IPS-11a (cell line): ENCODE results near the gene ABL2.
"Not testable (repeated sequence)": the region's sequence is repeated elsewhere in the genome, so short reads cannot be mapped to it uniquely, and the experiment has no call there.

ENCODE experiments used
- H3K4me3 ChIP-seq: one replicate; pipeline ENCODE4 v1.5.1; 2013; ENCODE audit warnings: low read depth, low read length, control low read depth

Gene ABL2

GRCh38 chr1:179229214-179230140 is at the start of gene ABL2:
ABL2 (minus strand) TSS chr1:179229677; CDS start chr1:179229397, 280 bp downstream.
- peak within 1 kb of the TSS; percentile 78 for H3K4me3 ChIP-seq

- H3K4me3 ChIP-seq: no peak overlapping the region
These were observed 49.4 kb upstream of the ABL2 start for GRCh38 chr1:179278920-179279319.

GRCh38 chr1:179274424-179274823 is 44.9 kb upstream of the ABL2 start:
- H3K4me3 ChIP-seq: not testable (repeated sequence)

GRCh38 chr1:179269071-179269470 is 39.6 kb upstream of the ABL2 start:
- no peak overlapping the region for H3K4me3 ChIP-seq

- H3K4me3 ChIP-seq: no peak overlapping the region
These were observed 35.0 kb upstream of the ABL2 start for GRCh38 chr1:179264507-179264906.

- no peak overlapping the region for H3K4me3 ChIP-seq
These were observed 33.6 kb upstream of the ABL2 start for GRCh38 chr1:179263121-179263520.

GRCh38 chr1:179262183-179262582 is 32.7 kb upstream of the ABL2 start:
- no peak overlapping the region for H3K4me3 ChIP-seq

- H3K4me3 ChIP-seq: no peak overlapping the region
These were observed 24.0 kb upstream of the ABL2 start for GRCh38 chr1:179253286-179253972.

GRCh38 chr1:179252606-179253005 is 23.1 kb upstream of the ABL2 start:
- H3K4me3 ChIP-seq: no peak overlapping the region

- H3K4me3 ChIP-seq: no peak overlapping the region
These were observed 22.2 kb upstream of the ABL2 start for GRCh38 chr1:179251675-179252074.

GRCh38 chr1:179247923-179248322 is 18.4 kb upstream of the ABL2 start:
- no peak overlapping the region for H3K4me3 ChIP-seq

GRCh38 chr1:179245426-179245825 is 15.9 kb upstream of the ABL2 start:
- H3K4me3 ChIP-seq: not testable (repeated sequence)

GRCh38 chr1:179241530-179242097 is 12.1 kb upstream of the ABL2 start:
- H3K4me3 ChIP-seq: no peak overlapping the region

GRCh38 chr1:179237222-179237621 is 7.7 kb upstream of the ABL2 start:
- H3K4me3 ChIP-seq: no peak overlapping the region

GRCh38 chr1:179234863-179235262 is 5.4 kb upstream of the ABL2 start:
- H3K4me3 ChIP-seq: no peak overlapping the region

GRCh38 chr1:179231923-179232322 is 2.4 kb upstream of the ABL2 start:
- no peak overlapping the region for H3K4me3 ChIP-seq

- H3K4me3 ChIP-seq: no peak overlapping the region
These were observed 1.2 kb upstream of the ABL2 start for GRCh38 chr1:179230721-179231120.

GRCh38 chr1:179230251-179230650 is 774 bp upstream of the ABL2 start:
- peak overlapping the region; percentile 60 for H3K4me3 ChIP-seq

- peak overlapping the region; percentile 78 for H3K4me3 ChIP-seq
These were observed 679 bp downstream of the ABL2 start for GRCh38 chr1:179228783-179229213.

- no peak overlapping the region for H3K4me3 ChIP-seq
These were observed 2.7 kb downstream of the ABL2 start for GRCh38 chr1:179226738-179227137.

GRCh38 chr1:179224466-179224865 is 5.0 kb downstream of the ABL2 start:
- not testable (repeated sequence) for H3K4me3 ChIP-seq

- not testable (repeated sequence) for H3K4me3 ChIP-seq
These were observed 8.4 kb downstream of the ABL2 start for GRCh38 chr1:179221121-179221520.
